ENCODE results near the gene GALNT1. TPM values are rescaled to one million over a fixed set of nuclear protein-coding genes. Genes with fewer than 3 reads are reported as not detected.

Gene GALNT1
- total RNA-seq, 1 experiment from 2014 or later, result 77.9 TPM

DNA sequence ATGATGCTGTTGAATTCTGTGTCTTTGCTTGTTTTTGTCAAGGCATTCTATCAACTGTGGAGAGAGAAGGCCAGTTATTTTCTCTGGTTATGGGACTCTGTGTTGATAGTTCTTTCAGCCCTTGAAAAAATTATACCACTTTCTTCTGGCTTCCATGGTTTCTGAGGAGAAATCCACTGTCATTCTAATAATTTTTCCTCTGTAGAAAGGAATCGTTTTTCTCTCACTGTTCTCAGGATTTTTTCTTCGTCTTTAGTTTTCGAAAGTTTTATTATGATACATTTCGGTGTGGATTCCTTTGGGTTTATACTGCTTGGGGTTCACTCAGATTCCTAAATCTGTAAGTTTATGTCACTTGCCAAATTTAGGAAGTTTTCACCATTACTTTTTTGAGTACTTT, 6.6 kb downstream of the GALNT1 start:
- Histone ChIP-seq H2BK15ac (ENCODE audit: low read depth, low read length) (no peak overlapping the region), H4K91ac (ENCODE audit: insufficient read length, low read depth, low read length) (no peak overlapping the region), H2AK5ac (ENCODE audit: insufficient read length, low read length) (no peak overlapping the region), H3K23ac (ENCODE audit: insufficient read length, low read depth, low read length) (no peak overlapping the region), H4K5ac (ENCODE audit: insufficient read length, low read depth, low read length) (no peak overlapping the region), H2BK120ac (ENCODE audit: low read depth, low read length, poor library complexity, severe bottlenecking) (no peak overlapping the region), H3K4me1 (ENCODE audit: insufficient read depth, low read length) (no peaks in the 10 kb centered on the region; the same call in 1 of the 2 replicates), H2BK5ac (ENCODE audit: insufficient read length, low read length) (no peak overlapping the region), H3K56ac (ENCODE audit: insufficient read length, low read depth, low read length) (no peak overlapping the region), H3K79me1 (ENCODE audit: insufficient read depth, low read depth, low read length, poor library complexity, severe bottlenecking) (peaks cover 9% of the 10 kb centered on the region), H3K79me2 (ENCODE audit: insufficient read depth, low read length) (peaks cover 38% of the 10 kb centered on the region; the same call in 1 of the 2 replicates), H3K14ac (ENCODE audit: insufficient read depth, low read length) (no peak overlapping the region), H3K23me2 (ENCODE audit: insufficient read length, low read depth, low read length, poor library complexity, severe bottlenecking) (no peaks in the 10 kb centered on the region), H4K20me1 (ENCODE audit: control insufficient read depth, insufficient read depth, insufficient read length) (no peaks in the 10 kb centered on the region), H4K8ac (replicated peaks; ENCODE audit: insufficient read length, low read depth, low read length) (no peak overlapping the region), H3T11ph (ENCODE audit: low read length) (no peak overlapping the region), H3K27ac (ENCODE audit: insufficient read length, low read depth, low read length) (no peak overlapping the region), H3K4me2 (ENCODE audit: insufficient read depth, insufficient read length, low read length) (no peak overlapping the region), H3K27me3 (ENCODE audit: insufficient read depth, low read length) (no peaks in the 10 kb centered on the region), H3K9me3 (ENCODE audit: control insufficient read depth, low read depth, low read length) (peaks cover 7% of the 10 kb centered on the region), H2BK12ac (ENCODE audit: insufficient read length, low read depth, low read length) (no peak overlapping the region), H2AFZ (ENCODE audit: low read length) (no peak overlapping the region), H3K18ac (ENCODE audit: insufficient read length, low read depth, low read length) (no peak overlapping the region), H3K9ac (ENCODE audit: extremely low read depth, insufficient read length, low read length) (no peak overlapping the region), H2BK20ac (ENCODE audit: low read depth, low read length, poor library complexity, severe bottlenecking) (no peak overlapping the region), H3K4ac (ENCODE audit: low read depth, low read length) (no peak overlapping the region)
- Mint-ChIP-seq H3K9me3 (peaks cover 33 to 49% of the 10 kb centered on the region in 2 experiments), H3K27me3 (ENCODE audit: low read depth) (no peaks in the 10 kb centered on the region; the same call in 1 of the 2 replicates), H3K36me3 (ENCODE audit: insufficient read depth in 1 of 3, low read depth in 3 of 3) (peaks cover 29 to 49% (median 46%) of the 10 kb centered on the region in 3 experiments), H3K27ac (no peak overlapping the region), H3K4me3 (no peak overlapping the region), H3K4me1 (peaks cover 20 to 26% of the 10 kb centered on the region in 2 experiments)
- no peak for DNase-seq
- TF ChIP-seq, protein P1, sequence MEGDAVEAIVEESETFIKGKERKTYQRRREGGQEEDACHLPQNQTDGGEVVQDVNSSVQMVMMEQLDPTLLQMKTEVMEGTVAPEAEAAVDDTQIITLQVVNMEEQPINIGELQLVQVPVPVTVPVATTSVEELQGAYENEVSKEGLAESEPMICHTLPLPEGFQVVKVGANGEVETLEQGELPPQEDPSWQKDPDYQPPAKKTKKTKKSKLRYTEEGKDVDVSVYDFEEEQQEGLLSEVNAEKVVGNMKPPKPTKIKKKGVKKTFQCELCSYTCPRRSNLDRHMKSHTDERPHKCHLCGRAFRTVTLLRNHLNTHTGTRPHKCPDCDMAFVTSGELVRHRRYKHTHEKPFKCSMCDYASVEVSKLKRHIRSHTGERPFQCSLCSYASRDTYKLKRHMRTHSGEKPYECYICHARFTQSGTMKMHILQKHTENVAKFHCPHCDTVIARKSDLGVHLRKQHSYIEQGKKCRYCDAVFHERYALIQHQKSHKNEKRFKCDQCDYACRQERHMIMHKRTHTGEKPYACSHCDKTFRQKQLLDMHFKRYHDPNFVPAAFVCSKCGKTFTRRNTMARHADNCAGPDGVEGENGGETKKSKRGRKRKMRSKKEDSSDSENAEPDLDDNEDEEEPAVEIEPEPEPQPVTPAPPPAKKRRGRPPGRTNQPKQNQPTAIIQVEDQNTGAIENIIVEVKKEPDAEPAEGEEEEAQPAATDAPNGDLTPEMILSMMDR (conservative IDR thresholded peaks at IDR 0.05), result no peak
- WGBS (ENCODE audit: extremely low coverage, insufficient read length, low lambda C conversion rate), result no CpG with 5 or more reads among the region's 4 CpGs
